SK-N-MC (cell line): ENCODE measurements around the gene RTN4IP1.

Source experiments
- EZH2 ChIP-seq: fragments of 200-600 bp; sonication (generic); IDR thresholded peaks from one replicate; pipeline ENCODE4 v1.6.1; 2017; ENCODE audit warnings: antibody characterized with exemption
- POLR2AphosphoS5 ChIP-seq: IDR thresholded peaks from 2 replicates; pipeline ENCODE4 v1.6.1; 2012; ENCODE audit warnings: mild to moderate bottlenecking, low read depth, low read length, borderline replicate concordance

GRCh38 chr6:106539936-106540335 lies 89.4 kb downstream of the RTN4IP1 start:
- no peak for TF ChIP-seq POLR2AphosphoS5
- TF ChIP-seq EZH2: no peak
